ENCODE data around the gene PADI4.
A peak's percentile ranks its signal among the peaks of the same experiment; 100 is the strongest.

Gene PADI4

GRCh38 chr1:17274186-17275170, 33.5 kb upstream of the PADI4 start:
- TF ChIP-seq CTCF (IDR thresholded peaks at IDR 0.05; ENCODE audit: low read depth, low read length), result peak; percentile 55
- no peak for DNase-seq (ENCODE audit: extremely low read depth, low read depth)

- peak; percentile 50 for DNase-seq (ENCODE audit: extremely low read depth, low read depth)
- TF ChIP-seq CTCF (IDR thresholded peaks at IDR 0.05; ENCODE audit: low read depth, low read length), result no peak; the same call in 1 of the 2 replicates
Measured at GRCh38 chr1:17276568-17276967, 31.4 kb upstream of the PADI4 start.

GRCh38 chr1:17277511-17278159, 30.4 kb upstream of the PADI4 start:
- DNase-seq (ENCODE audit: extremely low read depth, low read depth), result no peak
- TF ChIP-seq CTCF (IDR thresholded peaks at IDR 0.05; ENCODE audit: low read depth, low read length), result no peak

- no peak for TF ChIP-seq CTCF (IDR thresholded peaks at IDR 0.05; ENCODE audit: low read depth, low read length)
- no peak for DNase-seq (ENCODE audit: extremely low read depth, low read depth)
Measured at GRCh38 chr1:17278996-17279830, 28.8 kb upstream of the PADI4 start.

GRCh38 chr1:17280436-17280835, 27.6 kb upstream of the PADI4 start:
- no peak for DNase-seq (ENCODE audit: extremely low read depth, low read depth)

GRCh38 chr1:17280894-17281293, 27.1 kb upstream of the PADI4 start:
- DNase-seq (ENCODE audit: extremely low read depth, low read depth), result no peak
- TF ChIP-seq CTCF (IDR thresholded peaks at IDR 0.05; ENCODE audit: low read depth, low read length), result no peak

More at GRCh38 chr1:17280436-17280835, 27.6 kb upstream of the PADI4 start:
- no peak for TF ChIP-seq CTCF (IDR thresholded peaks at IDR 0.05; ENCODE audit: low read depth, low read length)
